Measurements from ENCODE around the gene HMGB4. TPM values are rescaled to one million over a fixed set of nuclear protein-coding genes. Genes with fewer than 3 reads are reported as not detected.

HMGB4 gene, protein sequence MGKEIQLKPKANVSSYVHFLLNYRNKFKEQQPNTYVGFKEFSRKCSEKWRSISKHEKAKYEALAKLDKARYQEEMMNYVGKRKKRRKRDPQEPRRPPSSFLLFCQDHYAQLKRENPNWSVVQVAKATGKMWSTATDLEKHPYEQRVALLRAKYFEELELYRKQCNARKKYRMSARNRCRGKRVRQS
- not detected for total RNA-seq
- long read RNA-seq, result 0 reads

DNA sequence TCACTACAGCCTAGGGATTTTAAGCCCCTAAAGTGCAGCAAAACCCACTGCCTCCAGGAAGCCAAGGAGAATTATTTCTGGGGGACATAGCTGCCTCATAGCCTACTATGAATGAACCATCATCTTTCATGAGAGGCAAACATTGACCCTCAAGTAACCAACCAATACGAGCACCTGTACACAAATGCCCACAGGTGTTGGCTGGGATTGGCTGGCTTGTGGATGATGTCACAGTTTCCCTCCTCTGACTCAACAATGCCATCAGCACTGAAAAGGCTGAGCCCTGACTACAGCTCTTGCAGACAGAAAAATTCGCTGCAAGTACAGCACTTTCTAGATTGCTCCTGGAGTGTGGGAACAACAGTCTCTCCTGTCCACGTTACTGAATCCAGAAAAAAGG, at the start of gene HMGB4:
Gene HMGB4, plus strand, starts transcription at position 301 of the 400 bp plus-strand sequence. CDS start 113 bp downstream, outside the sequence.
- intact Hi-C loops (cut with DNase I), result no loop called here
- no peak for DNase-seq (ENCODE audit: low spot score)

DNA sequence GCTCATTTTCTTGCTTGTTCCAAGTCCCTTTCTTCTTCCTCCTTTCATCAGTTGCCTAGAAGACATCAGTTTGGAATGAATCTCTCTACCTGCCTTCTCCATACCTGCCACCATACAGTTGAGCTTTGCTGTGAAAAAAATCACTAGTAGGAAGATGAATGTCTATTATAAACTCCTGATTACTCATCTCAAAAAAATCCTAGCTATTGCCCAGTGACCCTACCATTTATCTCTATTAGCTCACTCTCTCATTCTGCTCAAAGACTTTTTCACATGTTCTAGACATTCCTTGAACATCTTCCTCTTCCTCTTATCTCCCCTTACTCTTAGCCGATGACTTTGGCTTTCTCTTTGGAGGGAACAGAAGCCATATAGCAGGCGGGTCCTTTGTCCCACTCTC, 49.7 kb upstream of the HMGB4 start:
- DNase-seq (ENCODE audit: low spot score), result no peak
- intact Hi-C loops (cut with DNase I), result no loop called here

DNA sequence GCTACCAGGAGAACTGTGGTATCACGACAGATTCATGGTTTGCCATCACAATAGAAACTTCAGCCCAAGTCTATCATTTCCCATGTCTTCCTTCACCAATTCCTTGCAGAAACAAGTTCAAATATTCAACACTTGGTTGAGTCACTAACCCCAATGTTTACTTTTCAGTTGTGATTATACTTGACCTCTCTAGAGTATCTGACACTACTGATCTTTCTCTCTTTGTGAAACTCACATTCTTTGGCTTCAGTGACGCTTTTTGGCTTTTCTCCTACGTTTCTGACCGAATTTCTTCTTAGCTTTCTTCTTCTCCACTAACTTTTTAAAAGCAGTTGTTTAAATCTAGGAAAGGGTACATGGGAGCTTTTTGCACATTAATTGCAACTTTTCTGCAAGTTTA, 48.8 kb upstream of the HMGB4 start:
- intact Hi-C loops (cut with DNase I), result no loop called here
- DNase-seq (ENCODE audit: low spot score), result no peak

DNA sequence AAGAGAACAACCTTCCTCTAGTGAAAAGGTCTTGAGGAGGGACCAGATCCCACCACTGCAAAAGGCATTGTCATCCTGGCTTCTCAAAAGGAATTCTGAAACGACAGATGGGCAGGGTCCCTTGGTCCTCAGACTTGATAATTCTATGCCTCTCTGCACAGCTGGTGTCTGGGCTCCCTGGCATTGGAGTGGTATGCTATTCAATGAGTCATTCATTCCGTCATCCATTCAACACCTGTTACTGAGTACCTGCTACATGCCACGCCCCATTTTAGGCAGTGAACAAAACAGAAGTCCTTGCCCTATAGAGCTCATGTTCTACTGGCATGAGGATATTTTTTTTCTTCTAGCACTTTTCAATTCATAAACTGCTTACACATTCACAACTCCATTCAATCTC, 45.8 kb upstream of the HMGB4 start:
- intact Hi-C loops (cut with DNase I), result no loop called here
- no peak for DNase-seq (ENCODE audit: low spot score)

DNA sequence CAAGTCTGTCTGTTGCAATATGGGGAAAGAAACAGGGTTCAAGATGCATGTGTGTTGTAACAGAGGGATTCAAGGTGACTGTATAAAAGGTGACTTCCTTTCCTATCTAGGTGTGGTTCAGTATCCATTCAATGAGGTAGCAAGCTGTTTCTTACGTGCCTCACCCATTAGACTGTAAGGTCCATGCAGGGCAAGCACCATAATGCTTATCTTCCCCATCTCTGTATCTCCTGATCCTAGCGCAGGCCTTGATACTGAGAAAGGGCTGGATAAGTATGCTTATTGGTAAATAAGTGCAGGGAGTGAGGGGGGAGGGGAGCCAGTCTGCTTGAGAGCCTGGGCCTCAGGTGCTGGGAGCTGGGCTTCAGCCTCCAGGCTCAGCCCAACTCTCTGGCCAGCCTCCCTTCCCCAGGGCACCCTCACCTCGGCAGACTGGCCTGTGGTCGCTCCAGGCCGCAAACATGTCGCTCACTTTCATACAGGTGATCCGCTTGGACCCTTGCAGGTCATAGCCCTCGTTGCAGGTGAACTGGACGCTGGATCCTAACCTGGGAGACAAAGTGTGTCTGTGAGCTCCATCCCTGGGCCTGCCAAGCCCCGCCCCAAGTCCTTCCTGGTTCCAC, 44.5 kb upstream of the HMGB4 start:
- no peak for DNase-seq (ENCODE audit: low spot score)
- intact Hi-C loops (cut with DNase I), result no loop called here

DNA sequence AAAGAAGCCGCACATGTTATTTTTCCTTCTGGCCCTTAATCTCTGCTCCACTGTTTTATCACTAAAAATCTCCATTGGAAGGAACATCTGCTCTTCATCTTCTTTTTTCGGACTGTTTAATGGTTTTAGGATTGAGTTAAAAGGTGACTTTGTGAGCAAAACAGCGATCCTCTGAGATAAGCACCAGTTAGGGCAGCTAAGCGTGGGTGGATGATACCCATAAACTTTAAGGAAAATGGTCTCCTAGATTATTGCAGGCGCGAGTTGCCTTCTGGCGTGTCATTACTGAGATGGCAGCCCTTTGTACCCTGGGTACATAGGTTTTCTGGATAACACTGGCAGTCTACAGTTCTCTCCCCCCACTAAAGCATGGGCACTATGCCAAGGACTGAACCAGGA, 44.0 kb upstream of the HMGB4 start:
- intact Hi-C loops (cut with DNase I), result no loop called here
- DNase-seq (ENCODE audit: low spot score), result no peak

DNA sequence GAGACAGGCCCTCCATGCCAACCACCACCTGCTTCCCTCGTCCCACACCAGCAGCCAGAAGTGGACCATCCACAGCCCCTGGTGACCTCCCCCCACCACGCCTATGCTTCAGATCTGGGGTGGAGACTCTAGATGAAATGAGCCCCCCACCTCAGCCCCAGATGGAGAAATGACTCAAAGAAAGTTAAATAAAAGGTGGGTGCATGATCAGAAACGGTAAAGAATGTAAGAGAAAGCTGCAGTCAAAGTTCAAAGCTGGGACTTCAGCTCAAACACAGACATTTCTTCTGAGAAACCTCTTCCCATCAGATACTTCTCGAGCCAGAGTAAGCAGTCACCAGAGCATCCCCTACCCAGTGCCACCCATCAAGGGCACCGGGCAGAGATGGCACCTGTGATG, 43.1 kb upstream of the HMGB4 start:
- no peak for DNase-seq (ENCODE audit: low spot score)
- intact Hi-C loops (cut with DNase I), result no loop called here

DNA sequence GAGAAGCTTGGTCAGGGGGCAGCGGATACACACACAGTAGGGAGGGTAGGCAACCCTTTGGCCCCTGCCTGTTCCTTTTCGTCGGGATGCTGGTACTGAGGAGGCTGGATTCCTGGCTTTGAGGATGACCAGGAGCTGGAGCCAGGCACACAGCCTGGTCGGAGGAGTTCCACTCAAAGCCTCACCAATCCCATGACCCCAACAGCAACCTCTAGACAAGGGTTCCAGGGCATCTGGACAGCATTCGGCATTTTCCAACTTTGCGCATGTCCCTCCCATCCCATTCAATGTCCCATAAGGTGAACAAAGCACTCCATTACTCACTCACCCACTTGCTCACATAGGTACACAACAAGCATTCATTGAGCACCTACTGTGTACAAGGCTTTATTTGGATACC, 42.6 kb upstream of the HMGB4 start:
- intact Hi-C loops (cut with DNase I), result no loop called here
- DNase-seq (ENCODE audit: low spot score), result no peak

DNA sequence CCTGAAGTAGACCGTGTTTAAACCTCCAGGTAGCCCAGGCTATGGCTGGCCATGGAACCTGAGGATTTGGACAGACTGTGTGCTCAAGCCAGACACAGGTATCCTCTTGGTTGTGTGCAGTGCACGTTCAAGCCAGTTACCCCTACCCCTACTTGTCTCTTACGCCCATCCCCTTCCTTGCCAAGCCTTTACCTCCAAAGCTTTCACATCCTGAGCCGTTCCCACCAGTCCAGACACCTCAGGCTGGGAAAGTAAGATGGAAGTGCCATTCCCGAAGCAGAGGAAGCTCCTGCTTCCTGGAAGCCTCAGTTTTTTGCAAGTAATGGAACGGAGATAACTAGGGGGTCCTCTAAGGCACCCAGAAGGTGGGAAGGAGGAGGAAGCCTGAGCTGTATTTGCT, 41.5 kb upstream of the HMGB4 start:
- no peak for DNase-seq (ENCODE audit: low spot score)
- intact Hi-C loops (cut with DNase I), result no loop called here

DNA sequence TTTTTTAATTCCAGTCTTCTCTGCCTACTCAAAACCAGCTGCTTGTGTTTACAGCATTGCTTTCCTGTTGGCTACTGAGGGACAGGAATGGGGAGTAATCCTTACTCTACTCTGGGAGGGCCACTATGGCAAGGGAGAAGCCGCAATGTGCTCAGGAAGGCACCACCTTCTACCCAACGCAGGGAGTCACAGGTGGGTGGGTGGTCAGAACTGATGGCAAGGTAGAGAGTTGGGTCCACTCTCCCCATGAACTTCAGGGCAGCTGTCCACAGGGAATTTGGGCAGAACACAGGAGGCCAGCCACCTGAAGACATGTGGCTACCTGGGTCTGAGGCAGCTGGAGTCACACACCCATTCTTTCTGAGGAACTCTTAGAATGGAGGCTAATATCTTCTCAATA, 40.5 kb upstream of the HMGB4 start:
- intact Hi-C loops (cut with DNase I), result no loop called here
- DNase-seq (ENCODE audit: low spot score), result no peak

DNA sequence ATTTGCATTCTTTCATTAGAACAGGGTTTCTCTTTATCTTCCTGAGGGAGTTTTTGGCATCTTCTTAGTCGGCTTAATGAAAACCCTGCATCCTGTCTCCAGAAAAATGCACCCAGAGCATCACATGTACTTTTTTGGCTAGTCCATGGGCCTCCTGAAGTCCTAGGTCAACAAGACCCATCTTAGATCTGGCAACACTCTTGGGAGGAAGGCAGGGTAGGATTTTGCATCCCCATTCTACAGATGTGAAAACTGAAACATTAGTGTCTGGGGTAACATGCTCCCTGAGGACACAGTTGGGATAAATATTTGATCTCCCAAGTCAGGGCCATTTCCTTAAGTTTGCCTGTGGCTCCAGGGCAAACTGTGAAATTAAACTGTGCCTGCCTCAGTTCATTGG, 40.0 kb upstream of the HMGB4 start:
- intact Hi-C loops (cut with DNase I), result no loop called here

DNA sequence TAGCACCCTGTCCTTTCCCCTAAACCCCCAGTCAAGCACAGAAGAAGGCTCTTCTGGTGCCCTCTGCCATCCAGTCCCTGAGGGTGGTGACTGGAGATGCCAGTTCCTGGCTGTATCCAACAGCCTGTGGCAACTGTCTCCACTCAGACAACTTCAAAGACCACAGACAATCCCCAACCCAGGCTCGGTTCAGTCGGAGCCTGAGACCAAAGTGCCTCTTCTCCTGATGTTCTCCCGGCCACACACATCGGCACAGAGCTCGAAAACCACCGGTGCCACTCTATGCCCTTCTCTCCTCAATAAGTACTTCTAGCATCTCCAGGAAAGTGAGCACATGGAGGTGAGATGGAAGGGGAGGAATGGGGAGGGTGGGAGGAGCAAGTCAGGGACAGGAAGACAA, 39.6 kb upstream of the HMGB4 start:
- intact Hi-C loops (cut with DNase I), result no loop called here
- no peak for DNase-seq (ENCODE audit: low spot score)

More for the DNA sequence above, 40.0 kb upstream of the HMGB4 start:
- no peak for DNase-seq (ENCODE audit: low spot score)

DNA sequence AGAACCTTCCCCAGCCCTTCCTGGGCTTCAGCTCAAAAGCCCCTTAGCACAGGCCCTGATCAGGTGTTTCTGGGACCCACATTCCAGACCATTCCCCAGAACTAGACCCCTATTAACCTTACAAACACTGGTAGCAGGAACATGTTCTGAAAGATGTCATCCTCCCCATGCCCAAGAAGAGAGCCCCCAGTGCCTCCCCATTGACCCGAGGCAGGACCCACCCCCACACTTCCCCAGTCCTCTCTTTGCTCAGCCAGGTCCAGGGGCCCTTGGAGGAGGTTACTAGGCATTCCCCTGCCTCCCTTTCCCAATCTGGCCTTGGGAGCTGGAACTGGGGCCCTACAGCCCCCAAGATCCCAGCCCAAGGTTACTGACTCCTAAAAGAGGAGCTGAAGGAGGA, 38.9 kb upstream of the HMGB4 start:
- DNase-seq (ENCODE audit: low spot score), result no peak
- intact Hi-C loops (cut with DNase I), result no loop called here

DNA sequence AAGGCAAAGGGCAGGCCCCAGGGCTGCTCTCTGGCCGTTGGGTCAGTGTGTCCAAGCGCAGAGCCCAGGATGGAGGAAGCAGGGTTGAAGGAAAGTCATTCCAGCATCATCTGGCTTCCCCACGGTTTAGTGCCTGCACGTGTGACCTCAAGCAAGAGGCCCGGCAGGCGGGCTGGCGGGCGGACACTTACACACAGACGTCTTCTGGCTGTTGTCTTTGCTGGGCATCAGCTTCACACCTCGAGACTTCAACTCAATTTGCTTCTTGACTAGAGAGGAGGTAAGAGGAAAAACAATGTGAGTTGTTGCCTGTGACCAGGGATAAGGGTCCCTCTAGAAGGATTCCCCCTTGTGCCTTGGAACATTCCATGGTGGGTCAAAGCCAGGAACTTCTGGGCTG, 38.4 kb upstream of the HMGB4 start:
- intact Hi-C loops (cut with DNase I), result no loop called here
- DNase-seq (ENCODE audit: low spot score), result no peak

DNA sequence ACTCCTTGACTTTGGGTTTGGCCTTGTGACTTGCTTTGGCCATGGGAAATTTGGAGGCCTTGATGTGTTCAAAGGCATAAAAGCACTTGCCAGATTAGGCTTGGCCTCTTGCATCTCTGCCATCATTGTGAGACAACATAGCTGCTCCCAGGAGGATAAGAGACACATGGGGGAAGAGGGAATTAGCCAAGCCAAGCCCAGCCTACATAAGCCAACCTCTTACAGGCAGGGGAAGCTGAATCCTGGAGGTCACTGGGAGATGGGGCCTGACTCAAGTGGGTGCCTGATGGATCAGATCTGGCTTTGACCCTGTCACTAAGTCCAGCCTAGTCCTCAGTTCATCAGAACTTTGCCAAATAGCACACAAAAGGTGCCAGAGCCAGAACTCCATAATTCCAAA, 37.6 kb upstream of the HMGB4 start:
- intact Hi-C loops (cut with DNase I), result no loop called here
- no peak for DNase-seq (ENCODE audit: low spot score)

DNA sequence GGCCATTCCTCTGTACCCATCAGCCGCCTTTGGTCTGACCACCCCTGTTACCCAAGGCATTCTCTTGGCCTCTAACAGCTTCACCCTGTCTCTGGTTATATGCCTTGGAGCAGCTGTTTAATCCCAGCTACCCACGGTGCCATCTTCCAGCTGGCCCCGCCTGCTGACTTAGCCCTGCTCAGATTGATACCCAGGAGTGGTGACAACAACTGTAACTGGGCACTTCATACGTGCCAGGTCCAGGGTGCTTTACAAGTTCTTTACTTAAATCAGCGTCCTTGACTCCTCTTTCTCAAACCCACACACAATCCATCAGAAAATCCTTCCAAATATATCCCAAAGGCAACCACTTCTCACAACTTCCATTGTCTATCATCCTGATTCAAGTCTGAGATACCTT, 37.2 kb upstream of the HMGB4 start:
- no peak for DNase-seq (ENCODE audit: low spot score)
- intact Hi-C loops (cut with DNase I), result no loop called here

DNA sequence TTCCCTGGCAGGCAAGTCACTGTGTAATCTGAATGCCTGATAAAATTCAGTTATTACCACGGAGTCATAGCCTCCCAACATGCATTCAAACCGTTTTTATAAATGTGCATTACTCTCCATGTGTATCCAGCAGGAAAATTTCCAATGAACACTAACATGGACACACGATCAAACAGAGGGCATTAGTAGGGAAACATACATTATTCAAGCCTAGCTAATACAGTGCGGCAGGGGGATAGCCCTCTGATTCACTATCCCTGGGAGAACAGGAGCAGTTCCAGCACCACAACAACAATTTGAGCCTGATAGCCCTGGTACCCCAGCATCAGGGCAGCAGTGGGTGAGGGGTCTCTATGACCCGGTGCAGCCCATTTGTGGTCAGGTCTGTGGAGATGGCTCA, 35.8 kb upstream of the HMGB4 start:
- intact Hi-C loops (cut with DNase I), result no loop called here
- no peak for DNase-seq (ENCODE audit: low spot score)

DNA sequence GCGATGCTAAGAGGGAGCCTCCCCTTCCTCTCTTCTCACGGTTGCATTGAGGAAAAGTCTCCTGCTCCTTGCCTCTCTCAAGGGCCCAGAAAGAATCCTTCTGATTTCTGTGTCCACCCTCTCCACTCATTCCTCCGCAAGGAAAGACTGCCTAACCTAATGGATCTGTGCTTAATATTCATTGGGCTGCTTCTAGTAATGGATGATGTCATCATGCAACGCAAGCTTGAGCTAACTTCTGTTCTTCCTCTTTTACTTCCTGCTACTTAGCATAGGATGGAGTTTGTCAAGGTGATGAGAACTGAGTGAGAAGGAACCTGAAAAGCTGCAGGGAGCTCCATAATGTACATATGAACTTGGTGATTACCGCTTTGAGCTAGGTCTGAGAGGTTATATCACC, 35.2 kb upstream of the HMGB4 start:
- intact Hi-C loops (cut with DNase I), result no loop called here
- DNase-seq (ENCODE audit: low spot score), result no peak

DNA sequence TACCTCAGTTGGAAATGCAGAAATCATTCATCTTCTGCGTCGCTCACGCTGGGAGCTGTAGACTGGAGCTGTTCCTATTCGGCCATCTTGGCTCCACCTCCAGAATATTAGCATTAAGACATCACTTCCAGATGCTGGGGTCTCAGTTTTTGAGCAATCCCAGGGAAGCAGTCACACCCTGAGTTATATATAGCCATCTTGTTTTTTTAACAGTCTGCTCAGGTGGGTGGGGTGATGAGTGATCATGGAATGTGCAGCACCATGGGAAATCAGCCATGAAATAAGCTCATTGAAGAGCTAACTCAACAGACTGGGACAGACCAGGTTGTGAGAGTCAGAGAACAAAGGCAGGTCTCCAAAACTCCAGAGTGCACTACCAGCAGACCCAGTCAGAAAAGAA, 27.0 kb upstream of the HMGB4 start:
- intact Hi-C loops (cut with DNase I), result no loop called here

DNA sequence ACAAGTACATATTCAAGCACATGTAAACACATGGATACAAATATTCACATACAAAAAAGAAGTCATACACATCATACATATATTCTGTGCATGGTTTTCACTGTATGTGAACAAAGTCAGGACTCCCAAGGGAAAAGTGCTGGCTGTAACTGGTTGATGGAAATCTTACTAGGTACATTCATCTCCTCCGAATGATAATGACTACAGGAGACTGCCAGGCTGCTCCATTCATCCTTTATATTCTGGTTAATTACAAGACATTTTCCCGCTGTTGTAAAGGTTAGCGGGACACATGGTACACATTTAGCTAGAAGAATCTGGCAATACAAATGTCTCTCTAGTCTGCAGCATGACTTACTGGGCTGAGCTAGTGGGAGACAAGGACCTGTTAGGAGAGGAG, 26.2 kb upstream of the HMGB4 start:
- intact Hi-C loops (cut with DNase I), result no loop called here
- DNase-seq (ENCODE audit: low spot score), result no peak

More for the DNA sequence above, 27.0 kb upstream of the HMGB4 start:
- no peak for DNase-seq (ENCODE audit: low spot score)

DNA sequence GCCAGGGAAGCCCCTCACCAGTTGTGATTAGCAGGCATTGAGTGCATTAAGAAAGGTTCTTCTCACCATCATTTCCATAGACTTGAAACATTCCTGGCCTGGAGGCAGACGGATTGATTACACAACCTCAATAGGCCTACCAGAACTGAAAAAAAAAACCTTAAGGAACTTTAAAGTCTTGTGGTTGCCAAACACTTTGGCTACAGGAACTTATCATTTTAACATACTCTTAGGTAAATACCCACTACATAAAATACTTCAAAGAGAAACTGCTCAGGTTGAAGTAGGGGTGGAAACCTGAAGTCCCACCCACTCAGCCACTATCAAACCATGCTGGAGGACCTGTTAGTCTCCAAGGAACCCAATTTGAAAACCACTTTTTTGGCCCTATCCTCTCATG, 22.4 kb upstream of the HMGB4 start:
- intact Hi-C loops (cut with DNase I), result no loop called here
- DNase-seq (ENCODE audit: low spot score), result no peak

DNA sequence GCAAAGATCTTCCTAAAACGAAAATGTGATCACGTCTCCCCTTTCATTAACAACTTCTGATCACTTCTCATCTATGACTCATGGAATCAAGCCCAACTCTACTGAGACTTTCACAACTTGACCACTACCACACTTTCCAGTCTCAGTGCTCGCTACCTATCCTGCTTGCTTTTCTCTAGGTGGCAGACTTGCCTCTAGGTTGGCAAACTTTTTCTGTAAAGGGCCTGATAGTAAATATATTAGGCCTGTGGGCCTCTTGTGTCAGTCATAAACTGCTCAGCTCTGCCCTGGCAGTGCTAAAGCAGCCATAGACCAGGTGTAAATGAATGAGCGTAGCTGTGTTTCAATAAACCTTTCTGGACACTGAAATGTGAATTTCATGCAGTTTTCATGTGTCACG, 21.5 kb upstream of the HMGB4 start:
- DNase-seq (ENCODE audit: low spot score), result no peak
- intact Hi-C loops (cut with DNase I), result no loop called here
